HEK293 (cell line): ENCODE measurements around the gene DENND6B.

Experiments
- EGR2 ChIP-seq: fragments of 450-650 bp; formaldehyde crosslinking; IDR thresholded peaks from 2 replicates; pipeline ENCODE4 v1.5.1; 2016; ENCODE audit warnings: low read depth, missing biosample characterization, missing genetic modification characterization
- ELK4 ChIP-seq: IDR thresholded peaks from 2 replicates; pipeline ENCODE4 v1.6.1; 2011; ENCODE audit warnings: mild to moderate bottlenecking, low read depth, low read length, borderline replicate concordance
- KLF1 ChIP-seq: fragments of 450-650 bp; formaldehyde crosslinking; IDR thresholded peaks from 2 replicates; pipeline ENCODE4 v1.5.1; 2016; ENCODE audit warnings: missing biosample characterization, missing genetic modification characterization
- OVOL3 ChIP-seq: fragments of 450-650 bp; formaldehyde crosslinking; IDR thresholded peaks from 2 replicates; pipeline ENCODE4 v1.5.1; 2016; ENCODE audit warnings: missing biosample characterization, missing genetic modification characterization
- PBX3 ChIP-seq: sonication (generic); formaldehyde crosslinking; IDR thresholded peaks from 2 replicates; pipeline ENCODE4 v1.8.1; 2022; ENCODE audit warnings: mild to moderate bottlenecking, moderate library complexity, missing genetic modification reagents
- PRDM1 ChIP-seq: fragments of 450-650 bp; formaldehyde crosslinking; IDR thresholded peaks from 2 replicates; pipeline ENCODE4; 2016; ENCODE audit warnings: missing biosample characterization, missing genetic modification characterization
- PRDM10 ChIP-seq: fragments of 450-650 bp; formaldehyde crosslinking; IDR thresholded peaks from 2 replicates; pipeline ENCODE4 v1.5.1; 2016; ENCODE audit warnings: missing biosample characterization, missing genetic modification characterization
- TSHZ1 ChIP-seq: fragments of 450-650 bp; formaldehyde crosslinking; IDR thresholded peaks from 2 replicates; pipeline ENCODE4 v1.5.1; 2016; ENCODE audit warnings: missing biosample characterization, missing genetic modification characterization, borderline replicate concordance
- YY2 ChIP-seq: fragments of 450-650 bp; formaldehyde crosslinking; IDR thresholded peaks from 2 replicates; pipeline ENCODE4 v1.5.1; 2016; ENCODE audit warnings: missing biosample characterization, missing genetic modification characterization
- ZBTB17 ChIP-seq: fragments of 450-650 bp; formaldehyde crosslinking; IDR thresholded peaks from 2 replicates; pipeline ENCODE4 v1.5.1; 2016; ENCODE audit warnings: missing biosample characterization, missing genetic modification characterization
- ZBTB6 ChIP-seq: fragments of 450-650 bp; formaldehyde crosslinking; IDR thresholded peaks from 2 replicates; pipeline ENCODE4 v1.5.1; 2017; ENCODE audit warnings: missing biosample characterization, missing genetic modification characterization
- ZBTB7A ChIP-seq: fragments of 450-650 bp; formaldehyde crosslinking; IDR thresholded peaks from 2 replicates; pipeline ENCODE4 v1.5.1; 2016; ENCODE audit warnings: low read depth, missing biosample characterization, missing genetic modification characterization
- ZEB2 ChIP-seq: fragments of 450-650 bp; formaldehyde crosslinking; IDR thresholded peaks from 2 replicates; pipeline ENCODE4 v1.5.1; 2016; ENCODE audit warnings: missing biosample characterization, missing genetic modification characterization
- ZFP37 ChIP-seq: fragments of 450-650 bp; formaldehyde crosslinking; IDR thresholded peaks from 2 replicates; pipeline ENCODE4 v1.5.1; 2016; ENCODE audit warnings: missing biosample characterization, missing genetic modification characterization
- ZNF121 ChIP-seq: fragments of 450-650 bp; formaldehyde crosslinking; IDR thresholded peaks from 2 replicates; pipeline ENCODE4 v1.5.1; 2016; ENCODE audit warnings: missing biosample characterization, missing genetic modification characterization
- ZNF146 ChIP-seq: fragments of 450-650 bp; formaldehyde crosslinking; IDR thresholded peaks from 2 replicates; pipeline ENCODE4 v1.5.1; 2016; ENCODE audit warnings: missing biosample characterization, missing genetic modification characterization
- ZNF335 ChIP-seq: fragments of 450-650 bp; formaldehyde crosslinking; conservative IDR thresholded peaks from 2 replicates; pipeline ENCODE4 v1.5.1; 2016; ENCODE audit warnings: missing biosample characterization, missing genetic modification characterization
- ZNF391 ChIP-seq: fragments of 450-650 bp; formaldehyde crosslinking; IDR thresholded peaks from 2 replicates; pipeline ENCODE4 v1.5.1; 2016; ENCODE audit warnings: low read depth, missing biosample characterization, missing genetic modification characterization, borderline replicate concordance
- ZNF624 ChIP-seq: fragments of 450-650 bp; formaldehyde crosslinking; IDR thresholded peaks from 2 replicates; pipeline ENCODE4 v1.5.1; 2017; ENCODE audit warnings: missing biosample characterization, missing genetic modification characterization
- ZNF664 ChIP-seq: fragments of 450-650 bp; formaldehyde crosslinking; IDR thresholded peaks from 2 replicates; pipeline ENCODE4 v1.5.1; 2016; ENCODE audit warnings: missing biosample characterization, missing genetic modification characterization
- ZNF701 ChIP-seq: fragments of 450-650 bp; formaldehyde crosslinking; IDR thresholded peaks from 2 replicates; pipeline ENCODE4 v1.5.1; 2016; ENCODE audit warnings: missing biosample characterization, missing genetic modification characterization
- ZSCAN30 ChIP-seq: fragments of 450-650 bp; IDR thresholded peaks from 2 replicates; pipeline ENCODE4 v1.5.1; 2018; ENCODE audit warnings: missing biosample characterization, mild to moderate bottlenecking, missing genetic modification characterization, moderate library complexity
- TF ChIP-seq, protein P1 (sequence below): fragments of 450-650 bp; formaldehyde crosslinking; optimal IDR thresholded peaks from 2 replicates; pipeline ENCODE3; 2016; ENCODE audit warnings: missing biosample characterization, mild to moderate bottlenecking, missing genetic modification characterization
- TF ChIP-seq, protein P2 (sequence below): fragments of 450-650 bp; formaldehyde crosslinking; IDR thresholded peaks from 2 replicates; pipeline ENCODE4 v1.5.1; 2017; ENCODE audit warnings: missing biosample characterization, missing genetic modification characterization

DENND6B gene

DNA sequence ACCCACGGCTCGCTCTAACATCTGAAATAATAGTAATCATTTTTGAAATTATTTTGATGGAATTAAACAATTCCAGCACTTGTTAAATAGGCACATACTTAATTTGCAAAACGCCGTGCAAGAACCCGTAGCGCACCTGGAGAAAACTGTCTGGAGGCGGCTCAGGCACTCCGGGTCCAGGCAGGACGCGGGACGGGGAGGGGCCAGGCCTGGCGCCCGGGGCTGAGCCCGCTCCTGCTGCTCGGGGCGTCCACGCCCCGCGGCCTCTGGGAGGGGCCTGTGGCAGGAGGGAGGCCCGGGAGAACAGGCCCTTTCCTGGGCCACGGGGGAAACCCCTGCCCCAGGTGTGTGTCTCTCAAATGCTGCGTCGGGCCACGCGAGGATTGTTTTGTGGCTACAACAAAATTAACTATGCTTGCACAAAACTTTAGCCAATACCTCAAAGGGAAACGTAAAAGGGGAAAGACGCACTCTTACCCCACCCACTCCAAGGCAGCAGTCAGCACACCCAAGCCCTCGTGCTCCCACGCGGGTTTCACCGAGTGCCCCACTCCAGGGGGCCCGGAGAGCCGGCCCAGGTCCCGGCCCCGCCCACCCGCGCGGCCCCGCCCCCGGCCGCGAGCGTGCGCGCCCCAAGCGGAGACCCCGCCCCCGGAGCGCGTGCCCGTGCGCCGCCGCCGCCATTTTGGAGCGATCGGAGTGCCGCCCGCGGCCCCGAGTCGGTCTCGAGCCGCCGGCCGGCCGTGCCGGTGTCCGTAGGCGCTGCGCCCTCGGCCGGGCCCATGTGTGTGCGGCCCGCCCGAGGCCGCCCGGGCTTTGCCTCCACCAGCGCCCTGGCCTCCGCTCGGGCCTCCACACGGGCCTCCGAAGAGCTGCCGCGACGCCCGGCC, 16.1 kb upstream of the DENND6B start, which contains the start of gene PPP6R2 (continued):
- TF ChIP-seq ZNF624 (tag by site-specific recombination) (no peak), PBX3 (CRISPR knock-in tag) (peak; percentile 54; the same call in 1 of the 2 replicates), ZSCAN30 (tag by site-specific recombination) (no peak; the same call in 1 of the 2 replicates), ZNF664 (tag by site-specific recombination) (no peak), YY2 (no peak), EGR2 (tag by site-specific recombination) (peak; percentile 74), ELK4 (no peak), ZNF121 (no peak), PRDM10 (tag by site-specific recombination) (no peak; the same call in 1 of the 2 replicates), PRDM1 (tag by site-specific recombination) (no peak), ZNF701 (no peak), ZNF335 (tag by site-specific recombination) (peak; percentile 93), ZBTB6 (tag by site-specific recombination) (peak; percentile 93; the same call in 1 of the 2 replicates), KLF1 (peak; percentile 72), TSHZ1 (tag by site-specific recombination) (peak; percentile 25; the same call in 1 of the 2 replicates), ZEB2 (tag by site-specific recombination) (peak; percentile 93), ZBTB17 (peak; percentile 44), ZNF146 (tag by site-specific recombination) (no peak), ZNF391 (tag by site-specific recombination) (no peak), ZFP37 (tag by site-specific recombination) (0 out of 2 replicates have a peak, but pooled peaks have one; percentile 14), OVOL3 (no peak), ZBTB7A (tag by site-specific recombination) (0 out of 2 replicates have a peak, but pooled peaks have one; percentile 51)
- TF ChIP-seq, protein P1, sequence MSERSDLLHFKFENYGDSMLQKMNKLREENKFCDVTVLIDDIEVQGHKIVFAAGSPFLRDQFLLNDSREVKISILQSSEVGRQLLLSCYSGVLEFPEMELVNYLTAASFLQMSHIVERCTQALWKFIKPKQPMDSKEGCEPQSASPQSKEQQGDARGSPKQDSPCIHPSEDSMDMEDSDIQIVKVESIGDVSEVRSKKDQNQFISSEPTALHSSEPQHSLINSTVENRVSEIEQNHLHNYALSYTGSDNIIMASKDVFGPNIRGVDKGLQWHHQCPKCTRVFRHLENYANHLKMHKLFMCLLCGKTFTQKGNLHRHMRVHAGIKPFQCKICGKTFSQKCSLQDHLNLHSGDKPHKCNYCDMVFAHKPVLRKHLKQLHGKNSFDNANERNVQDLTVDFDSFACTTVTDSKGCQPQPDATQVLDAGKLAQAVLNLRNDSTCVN, result peak; percentile 64
- TF ChIP-seq, protein P2, sequence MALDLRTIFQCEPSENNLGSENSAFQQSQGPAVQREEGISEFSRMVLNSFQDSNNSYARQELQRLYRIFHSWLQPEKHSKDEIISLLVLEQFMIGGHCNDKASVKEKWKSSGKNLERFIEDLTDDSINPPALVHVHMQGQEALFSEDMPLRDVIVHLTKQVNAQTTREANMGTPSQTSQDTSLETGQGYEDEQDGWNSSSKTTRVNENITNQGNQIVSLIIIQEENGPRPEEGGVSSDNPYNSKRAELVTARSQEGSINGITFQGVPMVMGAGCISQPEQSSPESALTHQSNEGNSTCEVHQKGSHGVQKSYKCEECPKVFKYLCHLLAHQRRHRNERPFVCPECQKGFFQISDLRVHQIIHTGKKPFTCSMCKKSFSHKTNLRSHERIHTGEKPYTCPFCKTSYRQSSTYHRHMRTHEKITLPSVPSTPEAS (tag by site-specific recombination), result no peak
